GM20000 (cell line): ENCODE data around the gene P3H2.

Experiments used
- DNase-seq: peaks from one replicate; pipeline ENCODE4 v3.0.0; 2012; ENCODE audit warnings: low spot score
- TF ChIP-seq, protein P1 (sequence below): IDR thresholded peaks from 2 replicates; pipeline ENCODE4 v1.5.1; 2012; ENCODE audit warnings: mild to moderate bottlenecking, control low read depth; ENCODE audit errors: extremely low read depth, missing control alignments

P3H2 gene

DNA sequence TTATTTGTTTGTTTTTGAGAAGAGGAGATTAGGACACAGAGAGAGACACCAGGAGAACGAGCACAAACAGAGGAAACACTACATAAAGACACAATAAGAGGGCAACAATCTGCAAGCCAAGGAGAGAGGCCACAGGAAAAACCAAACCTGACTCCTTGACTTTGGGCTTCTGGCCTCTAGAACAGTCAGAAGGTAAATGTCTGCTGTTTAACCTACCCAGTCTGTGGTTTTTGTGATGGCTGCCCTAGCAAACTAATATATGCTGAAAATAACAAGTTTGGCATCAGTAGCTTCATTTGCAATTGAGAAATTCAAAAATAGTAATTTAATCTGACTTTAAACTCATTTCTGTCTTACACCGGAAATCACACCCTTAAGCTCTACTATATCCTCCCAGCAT lies 110.2 kb downstream of the P3H2 start:
- no peak for DNase-seq
- TF ChIP-seq, protein P1, sequence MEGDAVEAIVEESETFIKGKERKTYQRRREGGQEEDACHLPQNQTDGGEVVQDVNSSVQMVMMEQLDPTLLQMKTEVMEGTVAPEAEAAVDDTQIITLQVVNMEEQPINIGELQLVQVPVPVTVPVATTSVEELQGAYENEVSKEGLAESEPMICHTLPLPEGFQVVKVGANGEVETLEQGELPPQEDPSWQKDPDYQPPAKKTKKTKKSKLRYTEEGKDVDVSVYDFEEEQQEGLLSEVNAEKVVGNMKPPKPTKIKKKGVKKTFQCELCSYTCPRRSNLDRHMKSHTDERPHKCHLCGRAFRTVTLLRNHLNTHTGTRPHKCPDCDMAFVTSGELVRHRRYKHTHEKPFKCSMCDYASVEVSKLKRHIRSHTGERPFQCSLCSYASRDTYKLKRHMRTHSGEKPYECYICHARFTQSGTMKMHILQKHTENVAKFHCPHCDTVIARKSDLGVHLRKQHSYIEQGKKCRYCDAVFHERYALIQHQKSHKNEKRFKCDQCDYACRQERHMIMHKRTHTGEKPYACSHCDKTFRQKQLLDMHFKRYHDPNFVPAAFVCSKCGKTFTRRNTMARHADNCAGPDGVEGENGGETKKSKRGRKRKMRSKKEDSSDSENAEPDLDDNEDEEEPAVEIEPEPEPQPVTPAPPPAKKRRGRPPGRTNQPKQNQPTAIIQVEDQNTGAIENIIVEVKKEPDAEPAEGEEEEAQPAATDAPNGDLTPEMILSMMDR = no peak

GRCh38 chr3:190009614-190010013 lies 111.1 kb downstream of the P3H2 start:
- TF ChIP-seq, protein P1 = no peak
- no peak for DNase-seq

- TF ChIP-seq, protein P1 = no peak
- no peak for DNase-seq
These were observed 112.3 kb downstream of the P3H2 start for GRCh38 chr3:190008432-190008831.

- TF ChIP-seq, protein P1 = no peak
- no peak for DNase-seq
These were observed 115.2 kb downstream of the P3H2 start for GRCh38 chr3:190005343-190006113.

DNA sequence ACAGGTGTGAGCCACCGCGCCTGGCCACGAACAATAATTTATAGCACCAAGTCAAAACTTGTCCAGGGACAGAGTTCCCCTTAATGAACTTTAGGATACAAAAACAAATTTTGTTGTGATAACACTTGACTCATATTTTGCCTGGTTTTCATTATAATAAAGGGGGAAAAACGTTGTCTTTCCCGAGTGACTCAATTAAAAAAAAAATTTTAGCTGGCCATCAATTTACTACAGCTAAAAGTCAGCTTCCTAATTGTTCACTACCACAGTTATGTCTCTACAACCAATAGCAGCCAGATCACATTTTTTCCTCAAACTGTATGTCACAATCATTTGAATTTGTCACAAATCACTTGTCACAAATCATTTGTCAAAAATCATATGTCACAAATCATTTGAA lies 116.0 kb downstream of the P3H2 start:
- DNase-seq = no peak
- TF ChIP-seq, protein P1 = no peak

GRCh38 chr3:190003681-190004123 lies 117.0 kb downstream of the P3H2 start:
- DNase-seq = no peak
- TF ChIP-seq, protein P1 = no peak

DNA sequence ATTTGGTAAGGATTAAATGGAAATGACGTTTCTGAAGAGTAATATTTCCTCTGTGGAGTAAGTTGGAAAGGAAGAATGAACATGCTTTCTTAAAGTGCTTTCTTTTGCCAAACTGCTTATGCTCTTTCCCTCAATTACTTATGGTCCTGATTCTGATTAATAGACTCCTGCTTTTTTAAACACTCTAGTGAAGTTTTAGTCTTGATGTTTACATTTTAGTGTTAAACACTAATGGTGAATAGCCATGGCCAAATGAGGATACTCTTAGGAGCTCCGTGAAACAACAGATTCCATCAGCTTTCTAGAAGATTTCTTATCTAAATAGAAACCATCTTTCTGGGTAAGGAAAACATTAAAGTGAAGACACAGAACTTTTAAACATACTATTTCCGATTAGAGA lies 117.6 kb downstream of the P3H2 start:
- no peak for DNase-seq
- TF ChIP-seq, protein P1 = no peak
